T-helper 1 cell treated with Interleukin-12 subunit alpha and Interleukin-12 subunit beta and Interleukin-4 antibody, amounts not matched to agents 30 μg/mL and 1 μg/mL, for 36 hours (primary cell): ENCODE results near the gene ZFYVE26.

Source experiments
- H3K27ac Mint-ChIP-seq: one replicate; pipeline ENCODE4 v1.8.0; 2021; ENCODE audit warnings: mild to moderate bottlenecking, mixed read lengths
- H3K27me3 Mint-ChIP-seq: one replicate; pipeline ENCODE4 v1.8.0; 2021; ENCODE audit warnings: low read depth, mixed read lengths
- H3K36me3 Mint-ChIP-seq: one replicate; pipeline ENCODE4 v1.8.0; 2021; ENCODE audit warnings: low read depth, mixed read lengths
- H3K4me1 Mint-ChIP-seq: one replicate; pipeline ENCODE4 v1.8.0; 2021; ENCODE audit warnings: low read depth, mixed read lengths
- H3K4me3 Mint-ChIP-seq: one replicate; pipeline ENCODE4 v1.8.0; 2021; ENCODE audit warnings: mild to moderate bottlenecking, moderate library complexity, mixed read lengths
- H3K9me3 Mint-ChIP-seq: one replicate; pipeline ENCODE4 v1.8.0; 2021; ENCODE audit warnings: mixed read lengths

Gene ZFYVE26

DNA sequence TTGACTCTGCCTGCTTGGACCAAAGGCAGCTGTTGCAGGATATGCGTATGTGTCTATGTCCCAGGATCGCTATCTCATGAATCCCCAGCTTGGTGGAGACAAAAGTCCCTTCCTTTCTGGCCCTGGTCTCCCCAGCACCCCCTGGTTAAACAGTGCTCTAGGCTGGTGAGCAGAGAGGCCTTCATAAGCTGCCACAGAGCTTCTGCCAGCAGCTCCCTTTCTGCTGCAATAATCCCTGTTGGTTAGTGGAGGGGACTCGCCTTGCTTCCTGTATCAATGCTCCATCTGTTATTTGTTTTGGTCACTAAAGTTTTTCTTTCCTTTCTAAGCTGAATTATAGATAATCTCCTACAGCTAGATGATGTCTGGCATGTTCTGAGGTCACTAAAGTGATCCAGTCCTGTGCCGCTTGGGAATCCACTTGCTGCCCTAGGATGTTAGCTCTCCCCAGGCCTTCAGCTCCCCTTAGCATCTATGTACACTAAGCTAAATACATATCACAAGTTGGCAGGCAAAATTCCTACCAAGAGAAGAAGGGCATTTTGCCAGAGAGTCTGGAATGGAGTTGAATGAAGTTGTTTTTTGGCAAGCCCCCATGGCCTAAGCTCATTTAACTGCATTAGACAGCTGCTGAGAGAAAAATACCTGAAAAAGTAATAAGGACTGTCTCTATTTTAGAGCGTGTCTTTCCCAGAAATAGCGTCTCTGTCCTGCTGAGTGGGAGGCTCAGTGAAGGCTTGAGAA is 66.9 kb downstream of the ZFYVE26 start:
- peaks cover 9% of the 10 kb centered on the region for H3K4me1 Mint-ChIP-seq
- no peak overlapping the region for H3K27ac Mint-ChIP-seq
- H3K4me3 Mint-ChIP-seq: no peak overlapping the region
- H3K9me3 Mint-ChIP-seq: no peaks in the 10 kb centered on the region
- no peaks in the 10 kb centered on the region for H3K27me3 Mint-ChIP-seq
- H3K36me3 Mint-ChIP-seq: peaks cover 38% of the 10 kb centered on the region

GRCh38 chr14:67748312-67748711 is 68.1 kb downstream of the ZFYVE26 start:
- Mint-ChIP-seq H3K9me3 (no peaks in the 10 kb centered on the region), H3K4me1 (peaks cover 9% of the 10 kb centered on the region), H3K27me3 (no peaks in the 10 kb centered on the region), H3K4me3 (no peak overlapping the region), H3K36me3 (peaks cover 28% of the 10 kb centered on the region), H3K27ac (no peak overlapping the region)

DNA sequence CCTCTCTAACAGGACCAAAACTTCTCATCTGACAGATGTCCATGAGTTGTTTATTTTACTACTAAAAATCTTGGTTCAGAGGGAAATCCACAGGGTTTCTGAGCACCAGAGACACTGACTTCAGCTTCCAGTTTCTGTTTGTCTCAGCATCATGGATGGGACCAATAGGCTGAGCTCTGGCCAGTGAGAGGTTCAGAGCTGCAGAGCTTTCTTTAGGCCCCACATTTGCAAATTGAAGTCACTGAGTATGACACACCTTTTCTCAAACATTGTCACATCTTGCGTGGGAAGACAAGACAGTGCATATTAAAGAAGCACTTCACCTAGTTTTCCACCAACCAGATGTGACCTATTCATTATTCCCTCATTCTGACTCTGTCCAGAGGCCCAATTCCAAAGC is 69.5 kb downstream of the ZFYVE26 start:
- H3K9me3 Mint-ChIP-seq: no peaks in the 10 kb centered on the region
- H3K36me3 Mint-ChIP-seq: peaks cover 22% of the 10 kb centered on the region
- H3K27ac Mint-ChIP-seq: no peak overlapping the region
- H3K27me3 Mint-ChIP-seq: no peaks in the 10 kb centered on the region
- peaks cover 9% of the 10 kb centered on the region for H3K4me1 Mint-ChIP-seq
- H3K4me3 Mint-ChIP-seq: no peak overlapping the region

DNA sequence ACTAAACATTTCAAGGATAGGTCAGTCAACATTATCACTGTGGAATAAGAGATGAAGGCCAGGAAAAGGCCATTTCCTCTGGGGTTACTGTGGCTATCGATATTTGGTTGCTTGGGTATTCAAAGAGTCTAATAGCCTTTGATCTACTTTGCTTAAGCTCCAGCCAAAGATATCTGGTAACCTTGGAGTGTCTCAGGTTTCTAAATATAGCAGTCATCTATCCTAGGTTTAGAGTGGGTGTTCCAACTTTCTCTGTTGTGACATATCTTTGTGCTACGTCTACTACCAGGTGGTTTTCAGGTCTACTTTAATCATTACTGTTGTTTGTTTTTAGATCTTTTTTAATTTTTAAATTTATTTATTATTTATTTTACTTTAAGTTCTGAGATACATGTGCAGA is 72.3 kb downstream of the ZFYVE26 start:
- no peaks in the 10 kb centered on the region for H3K27me3 Mint-ChIP-seq
- H3K4me3 Mint-ChIP-seq: no peak overlapping the region
- H3K4me1 Mint-ChIP-seq: peaks cover 9% of the 10 kb centered on the region
- no peaks in the 10 kb centered on the region for H3K9me3 Mint-ChIP-seq
- peaks cover 7% of the 10 kb centered on the region for H3K36me3 Mint-ChIP-seq
- H3K27ac Mint-ChIP-seq: no peak overlapping the region

- Mint-ChIP-seq H3K27ac (no peak overlapping the region), H3K4me1 (no peaks in the 10 kb centered on the region), H3K4me3 (no peak overlapping the region), H3K36me3 (no peaks in the 10 kb centered on the region), H3K27me3 (peaks cover 4% of the 10 kb centered on the region), H3K9me3 (no peaks in the 10 kb centered on the region)
Observed at GRCh38 chr14:67738740-67739504, 77.5 kb downstream of the ZFYVE26 start.

GRCh38 chr14:67736771-67737170 is 79.6 kb downstream of the ZFYVE26 start:
- H3K27ac Mint-ChIP-seq: no peak overlapping the region
- H3K4me3 Mint-ChIP-seq: no peak overlapping the region
- no peaks in the 10 kb centered on the region for H3K4me1 Mint-ChIP-seq
- peaks cover 4% of the 10 kb centered on the region for H3K27me3 Mint-ChIP-seq
- no peaks in the 10 kb centered on the region for H3K36me3 Mint-ChIP-seq
- H3K9me3 Mint-ChIP-seq: no peaks in the 10 kb centered on the region

- no peaks in the 10 kb centered on the region for H3K36me3 Mint-ChIP-seq
- no peak overlapping the region for H3K4me3 Mint-ChIP-seq
- no peaks in the 10 kb centered on the region for H3K9me3 Mint-ChIP-seq
- H3K4me1 Mint-ChIP-seq: no peaks in the 10 kb centered on the region
- H3K27me3 Mint-ChIP-seq: peaks cover 4% of the 10 kb centered on the region
- no peak overlapping the region for H3K27ac Mint-ChIP-seq
Observed at GRCh38 chr14:67735336-67736147, 80.8 kb downstream of the ZFYVE26 start.

DNA sequence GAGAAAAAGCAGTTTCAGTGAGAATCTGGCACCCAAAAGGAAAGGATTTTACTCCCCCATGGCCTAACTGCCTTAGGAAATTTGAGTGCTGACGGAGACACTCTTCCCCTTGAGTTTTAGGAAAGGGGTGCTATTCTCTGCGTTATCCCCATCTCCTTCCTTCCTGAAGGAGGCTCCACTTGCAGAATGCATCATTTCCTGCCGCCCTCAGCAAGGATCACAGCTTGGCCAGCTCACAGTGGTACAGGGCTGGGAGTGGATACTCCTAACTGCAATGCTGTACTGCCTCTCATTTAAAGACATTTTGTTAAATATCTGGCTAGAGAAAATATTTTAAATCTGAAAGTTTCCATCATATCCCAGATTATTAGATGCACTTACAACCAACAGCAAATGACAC is 81.7 kb downstream of the ZFYVE26 start:
- Mint-ChIP-seq H3K9me3 (no peaks in the 10 kb centered on the region), H3K4me3 (no peak overlapping the region), H3K27me3 (peaks cover 4% of the 10 kb centered on the region), H3K4me1 (no peaks in the 10 kb centered on the region), H3K27ac (no peak overlapping the region), H3K36me3 (no peaks in the 10 kb centered on the region)

GRCh38 chr14:67733616-67734015 is 82.8 kb downstream of the ZFYVE26 start:
- no peaks in the 10 kb centered on the region for H3K4me1 Mint-ChIP-seq
- no peak overlapping the region for H3K4me3 Mint-ChIP-seq
- no peaks in the 10 kb centered on the region for H3K36me3 Mint-ChIP-seq
- H3K9me3 Mint-ChIP-seq: no peaks in the 10 kb centered on the region
- H3K27me3 Mint-ChIP-seq: peaks cover 4% of the 10 kb centered on the region
- H3K27ac Mint-ChIP-seq: no peak overlapping the region

DNA sequence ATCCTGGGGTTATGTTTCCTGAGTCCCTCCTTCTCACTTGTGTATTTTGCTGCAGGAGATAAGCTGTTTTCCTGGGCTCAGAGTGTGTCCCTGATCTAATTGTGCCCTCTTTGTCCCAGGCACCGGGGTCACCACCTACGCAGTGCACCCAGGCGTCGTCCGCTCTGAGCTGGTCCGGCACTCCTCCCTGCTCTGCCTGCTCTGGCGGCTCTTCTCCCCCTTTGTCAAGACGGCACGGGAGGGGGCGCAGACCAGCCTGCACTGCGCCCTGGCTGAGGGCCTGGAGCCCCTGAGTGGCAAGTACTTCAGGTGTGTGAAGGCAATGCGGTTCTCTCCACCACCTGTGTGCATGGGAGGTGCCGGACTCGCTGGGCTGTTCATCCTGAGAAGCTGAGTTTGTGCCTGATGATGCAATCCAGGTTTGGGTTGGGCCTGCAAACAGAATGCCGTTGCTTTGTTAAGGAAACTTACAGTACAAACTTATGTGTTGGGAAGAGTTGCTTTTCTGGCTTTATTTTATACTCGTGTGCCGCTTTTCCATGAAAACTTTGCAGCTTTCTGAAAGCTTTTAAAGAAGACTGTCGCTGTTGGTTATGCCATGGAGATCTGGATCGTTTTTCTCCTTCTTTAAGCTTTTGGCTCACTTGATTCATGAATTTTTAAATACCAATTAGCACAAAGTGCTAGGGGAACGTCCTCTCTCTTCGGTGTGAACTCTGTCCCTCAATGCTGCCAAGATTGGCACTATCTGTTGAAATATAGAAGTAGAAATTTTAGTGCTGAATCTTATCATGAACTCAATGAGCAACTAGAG is 87.1 kb downstream of the ZFYVE26 start:
- H3K9me3 Mint-ChIP-seq: no peaks in the 10 kb centered on the region
- H3K4me3 Mint-ChIP-seq: no peak overlapping the region
- no peak overlapping the region for H3K27ac Mint-ChIP-seq
- H3K27me3 Mint-ChIP-seq: peaks cover 4% of the 10 kb centered on the region
- H3K36me3 Mint-ChIP-seq: no peaks in the 10 kb centered on the region
- no peaks in the 10 kb centered on the region for H3K4me1 Mint-ChIP-seq

- H3K4me1 Mint-ChIP-seq: no peaks in the 10 kb centered on the region
- H3K9me3 Mint-ChIP-seq: no peaks in the 10 kb centered on the region
- no peak overlapping the region for H3K27ac Mint-ChIP-seq
- H3K27me3 Mint-ChIP-seq: peaks cover 7% of the 10 kb centered on the region
- H3K36me3 Mint-ChIP-seq: no peaks in the 10 kb centered on the region
- H3K4me3 Mint-ChIP-seq: no peak overlapping the region
Observed at GRCh38 chr14:67728258-67728657, 88.1 kb downstream of the ZFYVE26 start.

- Mint-ChIP-seq H3K4me1 (peaks cover 5% of the 10 kb centered on the region), H3K27me3 (peaks cover 15% of the 10 kb centered on the region), H3K27ac (no peak overlapping the region), H3K9me3 (no peaks in the 10 kb centered on the region), H3K4me3 (no peak overlapping the region), H3K36me3 (no peaks in the 10 kb centered on the region)
Observed at GRCh38 chr14:67727361-67727760, 89.0 kb downstream of the ZFYVE26 start.

- no peaks in the 10 kb centered on the region for H3K36me3 Mint-ChIP-seq
- H3K27me3 Mint-ChIP-seq: peaks cover 29% of the 10 kb centered on the region
- H3K9me3 Mint-ChIP-seq: no peaks in the 10 kb centered on the region
- H3K27ac Mint-ChIP-seq: no peak overlapping the region
- peaks cover 5% of the 10 kb centered on the region for H3K4me1 Mint-ChIP-seq
- no peak overlapping the region for H3K4me3 Mint-ChIP-seq
Observed at GRCh38 chr14:67725171-67725570, 91.2 kb downstream of the ZFYVE26 start.

- H3K27ac Mint-ChIP-seq: no peak overlapping the region
- H3K4me3 Mint-ChIP-seq: no peak overlapping the region
- H3K27me3 Mint-ChIP-seq: peaks cover 34% of the 10 kb centered on the region
- H3K4me1 Mint-ChIP-seq: peaks cover 5% of the 10 kb centered on the region
- no peaks in the 10 kb centered on the region for H3K9me3 Mint-ChIP-seq
- H3K36me3 Mint-ChIP-seq: no peaks in the 10 kb centered on the region
Observed at GRCh38 chr14:67722293-67722692, 94.1 kb downstream of the ZFYVE26 start.
